Type B pancreatic cell (in vitro differentiated cells): ENCODE measurements around the gene TMEM30B. TPM values are rescaled to one million over a fixed set of nuclear protein-coding genes. Genes with fewer than 3 reads are reported as not detected.

Experiments used
- DNase-seq: peaks from one replicate; pipeline ENCODE4 v3.0.0; 2021; ENCODE audit warnings: mixed read lengths; ENCODE audit not compliant: unreplicated experiment; ENCODE audit errors: extremely low spot score
- H3K27ac Mint-ChIP-seq: 2 replicates; pipeline ENCODE4 v1.8.0; 2021; ENCODE audit warnings: mild to moderate bottlenecking, mixed read lengths
- H3K27me3 Mint-ChIP-seq: 2 replicates; pipeline ENCODE4 v1.8.0; 2021; ENCODE audit warnings: mixed read lengths
- H3K36me3 Mint-ChIP-seq: 2 replicates; pipeline ENCODE4 v1.8.0; 2021; ENCODE audit warnings: mixed read lengths
- H3K4me1 Mint-ChIP-seq: one replicate; pipeline ENCODE4 v1.8.0; 2021; ENCODE audit warnings: mixed read lengths; ENCODE audit not compliant: unreplicated experiment
- H3K4me3 Mint-ChIP-seq: 2 replicates; pipeline ENCODE4 v1.8.0; 2021; ENCODE audit warnings: mild to moderate bottlenecking, mixed read lengths
- H3K9me3 Mint-ChIP-seq: 2 replicates; pipeline ENCODE4 v1.8.0; 2021; ENCODE audit warnings: mixed read lengths
- total RNA-seq: library from RNA; stranded (reverse); gene quantifications from 2 replicates; pipeline ENCODE4 v1.2.1, GENCODE V29; 2021; ENCODE audit warnings: low replicate concordance
- TF ChIP-seq, protein P1 (sequence below): fragments of 200-600 bp; sonication (generic); conservative IDR thresholded peaks from 2 replicates; pipeline ENCODE4 v1.5.0; 2021; ENCODE audit warnings: antibody characterized with exemption, mild to moderate bottlenecking

TMEM30B gene
- total RNA-seq, 1 donor from 2014 or later = 12.2 TPM

DNA sequence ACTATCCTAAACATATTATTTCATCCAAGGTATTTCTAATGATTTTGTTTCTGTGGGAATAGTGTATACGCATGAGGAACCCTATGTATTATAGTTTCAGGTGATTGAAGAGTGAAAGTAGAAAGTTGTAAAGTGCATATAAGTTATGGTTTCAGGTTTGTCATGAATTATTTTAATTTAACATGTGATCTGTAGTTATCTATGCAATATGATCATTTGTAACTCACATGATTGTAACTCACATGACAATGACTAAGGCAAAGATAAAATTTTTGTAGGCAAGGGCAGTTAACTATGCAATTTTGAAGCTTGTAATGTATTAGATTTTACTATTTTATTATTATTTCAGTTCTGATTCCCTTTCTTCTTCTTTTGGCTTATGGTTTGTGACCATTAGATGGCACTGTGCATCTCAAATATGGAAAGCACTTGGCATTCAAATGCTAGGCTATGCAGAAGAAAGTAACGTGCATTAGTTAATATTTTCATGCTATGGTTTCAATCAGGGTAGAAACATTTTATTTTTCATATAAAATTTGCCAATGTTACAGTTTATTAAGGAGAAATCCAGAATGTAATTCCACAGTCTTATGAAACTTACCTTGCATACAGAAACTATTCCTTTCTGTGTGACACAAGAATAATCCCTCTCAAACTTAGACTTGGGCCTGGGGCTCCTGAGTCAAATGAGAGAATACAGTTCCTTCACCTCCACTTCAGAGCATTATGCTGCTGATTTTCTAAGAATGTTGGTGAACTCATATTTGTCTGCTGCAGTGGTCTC is 15.8 kb upstream of the TMEM30B start:
- Mint-ChIP-seq H3K27me3 (no peaks in the 10 kb centered on the region), H3K4me1 (no peaks in the 10 kb centered on the region), H3K9me3 (no peaks in the 10 kb centered on the region), H3K4me3 (no peak overlapping the region), H3K27ac (no peak overlapping the region), H3K36me3 (no peaks in the 10 kb centered on the region)
- TF ChIP-seq, protein P1, sequence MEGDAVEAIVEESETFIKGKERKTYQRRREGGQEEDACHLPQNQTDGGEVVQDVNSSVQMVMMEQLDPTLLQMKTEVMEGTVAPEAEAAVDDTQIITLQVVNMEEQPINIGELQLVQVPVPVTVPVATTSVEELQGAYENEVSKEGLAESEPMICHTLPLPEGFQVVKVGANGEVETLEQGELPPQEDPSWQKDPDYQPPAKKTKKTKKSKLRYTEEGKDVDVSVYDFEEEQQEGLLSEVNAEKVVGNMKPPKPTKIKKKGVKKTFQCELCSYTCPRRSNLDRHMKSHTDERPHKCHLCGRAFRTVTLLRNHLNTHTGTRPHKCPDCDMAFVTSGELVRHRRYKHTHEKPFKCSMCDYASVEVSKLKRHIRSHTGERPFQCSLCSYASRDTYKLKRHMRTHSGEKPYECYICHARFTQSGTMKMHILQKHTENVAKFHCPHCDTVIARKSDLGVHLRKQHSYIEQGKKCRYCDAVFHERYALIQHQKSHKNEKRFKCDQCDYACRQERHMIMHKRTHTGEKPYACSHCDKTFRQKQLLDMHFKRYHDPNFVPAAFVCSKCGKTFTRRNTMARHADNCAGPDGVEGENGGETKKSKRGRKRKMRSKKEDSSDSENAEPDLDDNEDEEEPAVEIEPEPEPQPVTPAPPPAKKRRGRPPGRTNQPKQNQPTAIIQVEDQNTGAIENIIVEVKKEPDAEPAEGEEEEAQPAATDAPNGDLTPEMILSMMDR = peak; percentile 82
- DNase-seq = no peak

- Mint-ChIP-seq H3K4me3 (no peak overlapping the region), H3K4me1 (no peaks in the 10 kb centered on the region), H3K36me3 (no peaks in the 10 kb centered on the region), H3K27me3 (no peaks in the 10 kb centered on the region), H3K27ac (no peak overlapping the region), H3K9me3 (no peaks in the 10 kb centered on the region)
- DNase-seq = no peak
- TF ChIP-seq, protein P1 = no peak
These were observed 15.0 kb upstream of the TMEM30B start for GRCh38 chr14:61296151-61296550.

DNA sequence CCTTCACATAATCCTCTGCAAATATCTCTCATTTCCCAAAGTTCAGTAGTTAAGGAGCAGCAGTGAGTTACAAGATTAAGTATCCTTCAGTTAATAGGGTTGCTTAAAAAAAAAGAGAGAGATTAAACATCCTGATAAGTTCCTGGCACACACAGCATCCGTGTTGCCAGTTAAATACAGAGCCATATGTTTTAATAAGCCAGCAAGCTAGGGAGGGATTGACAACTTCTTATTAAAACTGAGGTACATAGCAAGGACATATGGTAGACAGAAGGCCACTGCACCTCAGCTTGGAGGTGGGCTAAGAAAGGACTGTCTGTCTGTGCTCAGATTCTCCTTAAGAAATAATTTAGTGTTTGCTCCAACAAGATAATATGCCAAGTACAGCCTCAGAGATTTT is 9.6 kb upstream of the TMEM30B start:
- TF ChIP-seq, protein P1 = no peak
- Mint-ChIP-seq H3K27me3 (no peaks in the 10 kb centered on the region), H3K4me1 (peaks cover 15% of the 10 kb centered on the region), H3K36me3 (no peaks in the 10 kb centered on the region), H3K9me3 (no peaks in the 10 kb centered on the region), H3K27ac (no peak overlapping the region), H3K4me3 (no peak overlapping the region)
- DNase-seq = no peak

DNA sequence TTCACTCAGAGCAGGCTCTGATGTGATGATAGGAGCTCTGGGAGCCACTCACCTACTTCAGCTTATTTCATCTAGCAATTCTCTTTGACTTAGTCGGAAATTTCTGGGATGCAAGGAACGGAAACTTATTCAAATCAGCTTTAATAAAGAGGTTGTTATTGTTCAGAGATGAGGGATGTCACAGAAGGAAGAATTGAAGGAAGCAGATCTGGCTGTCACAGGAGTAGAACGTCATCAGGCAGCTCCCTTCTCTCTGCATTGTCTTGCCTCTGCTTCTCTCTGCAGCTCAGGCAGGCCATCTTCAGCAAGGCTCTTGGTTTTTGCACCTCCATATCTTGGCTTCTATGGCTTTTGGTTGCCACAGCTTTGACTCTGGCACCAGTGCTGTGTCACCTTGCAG is 7.6 kb upstream of the TMEM30B start:
- Mint-ChIP-seq H3K36me3 (no peaks in the 10 kb centered on the region), H3K9me3 (no peaks in the 10 kb centered on the region), H3K27me3 (no peaks in the 10 kb centered on the region), H3K4me3 (no peak overlapping the region), H3K4me1 (peaks cover 19% of the 10 kb centered on the region), H3K27ac (no peak overlapping the region)
- DNase-seq = no peak
- TF ChIP-seq, protein P1 = no peak

DNA sequence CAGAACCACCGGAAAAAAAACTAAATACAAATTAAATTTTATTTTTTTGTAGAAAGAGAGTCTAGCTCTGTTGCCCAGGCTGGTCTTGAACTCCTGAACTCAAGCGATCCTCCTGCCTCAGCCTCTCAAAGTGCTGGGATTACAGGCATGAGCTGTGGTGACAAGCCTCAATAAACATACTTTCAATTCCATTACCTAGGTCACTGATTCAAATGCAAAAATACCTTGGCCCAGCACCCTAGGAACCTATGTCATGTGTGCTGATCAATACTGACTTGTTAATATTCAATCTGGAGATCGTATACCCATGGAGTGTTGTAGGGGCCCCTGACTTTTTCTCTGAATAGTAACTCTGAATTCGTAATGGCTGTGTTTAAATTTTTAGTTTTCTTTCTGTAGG is 7.1 kb upstream of the TMEM30B start:
- Mint-ChIP-seq H3K36me3 (no peaks in the 10 kb centered on the region), H3K4me3 (no peak overlapping the region), H3K27ac (no peak overlapping the region), H3K9me3 (no peaks in the 10 kb centered on the region), H3K27me3 (peaks cover under 1% of the 10 kb centered on the region), H3K4me1 (peaks cover 19% of the 10 kb centered on the region)
- TF ChIP-seq, protein P1 = no peak
- DNase-seq = no peak
